Activated CD4-positive, alpha-beta memory T cell treated with anti-CD3 and anti-CD28 coated beads for 36 hours (primary cell): ENCODE data around the gene ATXN10. TPM values are rescaled to one million over a fixed set of nuclear protein-coding genes. Genes with fewer than 3 reads are reported as not detected.

Experiments used
- CTCF ChIA-PET: fragments of 350-600 bp; sonication (Branson Sonifier 250); formaldehyde crosslinking; loops from one replicate; lab custom pipeline; 2021; ENCODE audit warnings: antibody characterized with exemption, inconsistent platforms; lab: Charles Lee
- POLR2A ChIA-PET: fragments of 350-600 bp; sonication (Branson Sonifier 250); formaldehyde crosslinking; loops from one replicate; lab custom pipeline; 2021; ENCODE audit warnings: antibody characterized with exemption; lab: Charles Lee
- DNase-seq: peaks from one replicate; pipeline ENCODE4 v3.0.0-alpha.2; 2020
- H3K27ac Mint-ChIP-seq: one replicate; pipeline ENCODE4 v1.8.0; 2021; ENCODE audit warnings: mixed read lengths
- H3K27me3 Mint-ChIP-seq: one replicate; pipeline ENCODE4 v1.8.0; 2021; ENCODE audit warnings: mixed read lengths
- H3K36me3 Mint-ChIP-seq: one replicate; pipeline ENCODE4 v1.8.0; 2021; ENCODE audit warnings: mixed read lengths
- H3K4me1 Mint-ChIP-seq: one replicate; pipeline ENCODE4 v1.8.0; 2021; ENCODE audit warnings: low read depth, mixed read lengths
- H3K4me3 Mint-ChIP-seq: one replicate; pipeline ENCODE4 v1.8.0; 2021; ENCODE audit warnings: mild to moderate bottlenecking, mixed read lengths
- H3K9me3 Mint-ChIP-seq: one replicate; pipeline ENCODE4 v1.8.0; 2021; ENCODE audit warnings: mixed read lengths
- intact Hi-C: fragments of 100-400 bp; cut with micrococcal nuclease; formaldehyde crosslinking; loops from one replicate; pipeline ENCODE4 v1.15.1; 2023
- microRNA-seq: library from miRNA; unstranded; fragments of <30 nt; microRNA quantifications from one replicate; pipeline ENCODE4 v1.2.0, GENCODE V29; 2022; ENCODE audit warnings: borderline number of aligned reads, borderline microRNAs expressed, borderline replicate concordance
- total RNA-seq, 2 experiments: library from RNA; stranded (reverse); gene quantifications; one replicate each; pipeline ENCODE4 v1.2.3, GENCODE V29; 2021

The ATXN10 gene
- total RNA-seq, 2 experiments from 2014 or later, result 88.6 to 89.9 TPM

DNA sequence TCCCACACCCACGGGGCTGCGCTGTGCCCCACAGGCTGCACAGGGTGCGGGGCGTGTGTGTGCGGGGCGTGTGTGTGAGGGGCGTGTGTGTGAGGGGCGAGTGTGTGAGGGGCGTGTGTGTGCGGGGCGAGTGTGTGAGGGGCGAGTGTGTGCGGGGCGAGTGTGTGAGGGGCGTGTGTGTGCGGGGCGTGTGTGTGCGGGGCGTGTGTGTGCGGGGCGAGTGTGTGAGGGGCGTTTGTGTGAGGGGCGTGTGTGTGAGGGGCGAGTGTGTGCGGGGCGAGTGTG, 218.7 kb downstream of the ATXN10 start:
- Mint-ChIP-seq H3K4me3 (no peak overlapping the region), H3K4me1 (no peaks in the 10 kb centered on the region), H3K36me3 (no peaks in the 10 kb centered on the region), H3K27ac (no peak overlapping the region), H3K27me3 (peaks cover 18% of the 10 kb centered on the region), H3K9me3 (no peaks in the 10 kb centered on the region)
- ChIA-PET POLR2A (no interaction called here), CTCF (interaction anchor here (1.0 kb wide), 1 partner anchor 27 kb away, joined by 3 read pairs; no protein-coding TSS in a partner anchor)
- intact Hi-C loops, result no loop called here
- no peak for DNase-seq

GRCh38 chr22:45891021-45891421, 219.4 kb downstream of the ATXN10 start:
- Mint-ChIP-seq H3K36me3 (no peaks in the 10 kb centered on the region), H3K27me3 (peaks cover 18% of the 10 kb centered on the region), H3K4me3 (no peak overlapping the region), H3K27ac (no peak overlapping the region), H3K4me1 (no peaks in the 10 kb centered on the region), H3K9me3 (no peaks in the 10 kb centered on the region)
- DNase-seq, result no peak
- ChIA-PET CTCF (interaction anchor here (1.0 kb wide), 1 partner anchor 27 kb away, joined by 3 read pairs; no protein-coding TSS in a partner anchor), POLR2A (no interaction called here)
- intact Hi-C loops, result no loop called here

DNA sequence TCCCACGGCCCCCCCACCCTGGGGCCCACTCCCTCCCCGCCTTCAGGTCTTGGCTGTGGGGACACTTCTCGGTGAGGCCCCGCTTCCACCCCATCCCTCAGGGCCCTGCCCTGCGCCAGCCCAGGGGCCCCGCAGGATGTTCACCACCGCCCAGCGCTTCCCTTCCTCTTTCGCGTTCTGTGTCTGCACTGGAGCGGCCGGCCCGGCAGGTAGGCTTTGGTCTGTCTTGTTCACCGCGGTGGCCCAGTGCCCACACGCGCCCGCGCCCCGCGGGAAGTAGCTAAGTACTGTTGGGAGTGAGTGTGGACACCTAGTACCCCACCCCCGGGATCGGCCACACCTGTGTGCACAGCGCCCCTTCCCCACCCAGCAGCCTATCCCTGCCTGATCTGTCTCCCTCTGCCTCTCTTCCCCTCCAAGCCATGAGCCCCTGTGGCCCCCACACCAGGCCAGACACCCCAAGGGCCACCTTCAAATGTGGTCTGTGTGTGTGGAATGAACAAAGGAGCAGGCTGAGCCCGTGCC, 219.9 kb downstream of the ATXN10 start:
- peaks cover 17% of the 10 kb centered on the region for H3K27me3 Mint-ChIP-seq
- H3K4me1 Mint-ChIP-seq, result no peaks in the 10 kb centered on the region
- H3K4me3 Mint-ChIP-seq, result no peak overlapping the region
- H3K9me3 Mint-ChIP-seq, result no peaks in the 10 kb centered on the region
- ChIA-PET POLR2A (no interaction called here), CTCF (interaction anchor here (1.0 kb wide), 1 partner anchor 27 kb away, joined by 3 read pairs; no protein-coding TSS in a partner anchor)
- DNase-seq, result no peak
- intact Hi-C loops, result no loop called here
- no peaks in the 10 kb centered on the region for H3K36me3 Mint-ChIP-seq
- no peak overlapping the region for H3K27ac Mint-ChIP-seq

DNA sequence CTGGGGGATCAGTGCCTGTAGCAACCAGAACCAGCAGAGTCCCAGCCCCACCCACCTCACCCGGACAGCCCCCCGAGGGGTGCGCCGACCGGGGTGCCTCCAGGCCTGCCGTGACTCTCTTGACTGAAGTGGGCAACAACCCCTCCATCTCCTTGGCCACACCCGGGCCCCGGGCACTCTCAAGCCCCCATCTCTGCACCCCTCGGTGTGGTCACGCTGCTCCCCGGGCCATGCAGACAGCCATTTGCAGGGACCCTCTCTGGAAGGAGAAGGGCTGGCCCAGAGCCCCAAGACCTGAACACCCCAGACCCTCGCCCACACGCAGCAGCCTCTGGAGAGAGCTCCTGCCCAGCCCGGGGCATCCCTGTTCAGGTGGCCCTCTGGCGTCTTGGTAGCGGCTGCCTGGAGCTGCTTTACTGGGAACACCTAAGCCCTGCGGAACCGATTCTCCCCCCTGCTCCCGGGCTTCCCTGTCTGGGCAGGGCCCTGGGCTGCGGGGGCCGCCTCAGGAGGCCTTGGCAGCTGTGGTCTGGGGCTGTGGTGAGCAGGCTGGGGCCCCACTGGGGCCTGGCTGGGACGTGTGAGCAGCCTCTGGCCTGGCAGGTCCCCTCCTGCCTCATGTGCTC, 220.5 kb downstream of the ATXN10 start:
- CTCF ChIA-PET, result interaction anchor here (1.0 kb wide), 1 partner anchor 28 kb away, joined by 3 read pairs; no protein-coding TSS in a partner anchor
- DNase-seq, result no peak
- Mint-ChIP-seq H3K27ac (no peak overlapping the region), H3K4me1 (no peaks in the 10 kb centered on the region), H3K36me3 (no peaks in the 10 kb centered on the region), H3K4me3 (no peak overlapping the region), H3K9me3 (no peaks in the 10 kb centered on the region), H3K27me3 (peaks cover 15% of the 10 kb centered on the region)
- intact Hi-C loops, result no loop called here
- POLR2A ChIA-PET, result no interaction called here

DNA sequence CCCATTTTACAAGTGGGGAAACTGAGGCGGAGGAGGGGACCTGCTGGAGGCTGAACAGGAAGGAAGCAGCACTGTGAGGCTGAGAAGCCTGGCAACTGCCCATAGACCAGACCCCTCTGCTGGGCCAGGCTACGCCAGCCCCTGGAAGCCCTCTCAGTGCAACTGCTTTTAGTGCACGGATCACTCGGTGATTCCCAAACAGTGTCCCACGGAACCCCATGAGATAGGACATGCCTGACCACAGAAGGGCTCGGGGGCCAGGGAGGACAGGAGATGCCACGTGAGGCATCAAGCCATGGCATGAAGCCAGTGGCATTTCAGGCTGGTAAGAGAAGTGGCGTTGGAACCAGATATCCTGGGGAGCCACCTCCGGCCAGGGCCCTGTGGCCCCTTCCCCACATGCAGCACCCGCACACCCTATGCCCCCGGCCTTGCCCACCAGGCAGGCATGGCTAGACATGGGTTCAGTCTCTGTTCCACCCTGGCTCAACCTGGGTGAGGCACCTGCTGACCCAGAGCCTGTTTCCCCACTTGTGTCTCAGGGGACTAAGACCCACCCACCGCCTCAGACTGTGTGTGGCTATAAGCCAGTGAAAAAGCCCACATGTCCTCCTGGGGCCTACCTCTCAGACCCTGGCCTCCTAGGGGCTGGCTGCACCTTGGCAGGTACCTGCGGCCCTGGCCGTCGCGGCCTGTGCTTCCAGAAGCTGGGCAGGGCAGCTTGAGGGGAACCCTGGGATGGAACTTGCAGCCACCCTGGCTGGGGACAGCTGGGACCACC, 221.2 kb downstream of the ATXN10 start:
- peaks cover 12% of the 10 kb centered on the region for H3K27me3 Mint-ChIP-seq
- H3K36me3 Mint-ChIP-seq, result no peaks in the 10 kb centered on the region

DNA sequence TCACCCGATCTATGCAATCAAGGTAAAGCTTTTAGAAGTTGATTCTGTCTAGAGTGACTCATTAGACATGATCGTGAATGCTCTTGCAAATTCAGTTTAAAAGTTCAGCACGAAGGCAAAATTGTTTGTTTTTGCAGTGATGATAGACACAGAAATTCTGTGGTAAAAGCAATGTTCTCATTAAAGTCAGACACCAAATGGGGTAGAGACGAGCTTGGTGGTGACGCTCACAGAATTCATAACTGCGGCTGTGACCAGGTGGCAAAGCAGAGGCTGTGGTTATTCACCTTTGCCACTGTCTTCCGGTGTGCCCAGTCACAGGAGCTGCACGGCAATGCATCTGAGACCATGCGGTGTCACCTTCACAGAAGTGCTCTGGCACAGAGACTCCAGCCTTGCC, 221.9 kb downstream of the ATXN10 start:
- DNase-seq, result no peak
- POLR2A ChIA-PET, result no interaction called here

More for the DNA sequence above, 221.2 kb downstream of the ATXN10 start:
- intact Hi-C loops, result no loop called here
- CTCF ChIA-PET, result no interaction called here
- no peak overlapping the region for H3K27ac Mint-ChIP-seq
- H3K4me1 Mint-ChIP-seq, result no peaks in the 10 kb centered on the region
- POLR2A ChIA-PET, result no interaction called here
- no peak for DNase-seq
- no peak overlapping the region for H3K4me3 Mint-ChIP-seq
- no peaks in the 10 kb centered on the region for H3K9me3 Mint-ChIP-seq

More for the DNA sequence above, 221.9 kb downstream of the ATXN10 start:
- Mint-ChIP-seq H3K27ac (no peak overlapping the region), H3K36me3 (no peaks in the 10 kb centered on the region), H3K4me3 (no peak overlapping the region), H3K4me1 (no peaks in the 10 kb centered on the region), H3K27me3 (peaks cover 12% of the 10 kb centered on the region), H3K9me3 (no peaks in the 10 kb centered on the region)
- CTCF ChIA-PET, result no interaction called here
- intact Hi-C loops, result no loop called here

Small RNA genes lying within 50 kb of the gene (microRNA-seq; reads per million reads assigned to microRNA genes)
- 1.2 reads per million for gene MIR4762

Other genes with a start within 250 kb of the ATXN10 start
- gene FBLN1, start 169.0 kb upstream of the ATXN10 start, total RNA-seq, result not detected